Esophagus muscularis mucosa (tissue), 4 donors: ENCODE measurements around the gene L1CAM. TPM values are rescaled to one million over a fixed set of nuclear protein-coding genes. Genes with fewer than 3 reads are reported as not detected.

Source experiments
- DNase-seq: peaks from one replicate; pipeline ENCODE4 v3.0.0-alpha.2; 2017; ENCODE audit errors: extremely low spot score
- H3K27ac ChIP-seq, 4 donors: fragments of 200-600 bp; sonication (generic); replicated peaks in 1 of 4; 1 replicate in 3 of 4; 2 replicates in 1 of 4; pipeline ENCODE4 v1.5.1; 2016 to 2019; ENCODE audit warnings: mild to moderate bottlenecking in 1 of 4
- H3K27me3 ChIP-seq, 4 donors: fragments of 200-600 bp; sonication (generic); one replicate each; pipeline versions ENCODE4 v1.5.1 to v1.6.0; 2016 to 2019
- H3K36me3 ChIP-seq, 4 donors: fragments of 200-600 bp; sonication (generic); one replicate each; pipeline ENCODE4 v1.5.1; 2016 to 2019
- H3K4me1 ChIP-seq, 4 donors: fragments of 200-600 bp; sonication (generic); one replicate each; pipeline ENCODE4 v1.5.1; 2016 to 2019
- H3K4me3 ChIP-seq, 4 donors: fragments of 200-600 bp; sonication (generic); 1 replicate in 2 of 4; 2 replicates in 2 of 4; pipeline ENCODE4 v1.5.1; 2016 to 2019; ENCODE audit warnings: mild to moderate bottlenecking in 4 of 4, moderate library complexity in 1 of 4
- H3K9me3 ChIP-seq, 4 donors: fragments of 200-600 bp; sonication (generic); 1 replicate in 3 of 4; 2 replicates in 1 of 4; pipeline ENCODE4 v1.5.1; 2016 to 2019
- EP300 ChIP-seq: sonication (generic); formaldehyde crosslinking; IDR thresholded peaks from one replicate; pipeline ENCODE4 v1.6.1; 2017; ENCODE audit warnings: antibody characterized with exemption
- POLR2A ChIP-seq: fragments of 450-650 bp; IDR thresholded peaks from one replicate; pipeline ENCODE4 v1.6.1; 2017; ENCODE audit warnings: antibody characterized with exemption, moderate library complexity, mild to moderate bottlenecking, low read depth
- POLR2AphosphoS5 ChIP-seq, 2 donors: sonication (generic); formaldehyde crosslinking; IDR thresholded peaks; one replicate each; pipeline ENCODE4 v1.6.1; 2017; ENCODE audit warnings: antibody characterized with exemption in 2 of 2
- WGBS: methylation state at CpG from one replicate; pipeline ENCODE4 v1.1.5; 2018; 5-methylcytosine and 5-hydroxymethylcytosine counted together
- intact Hi-C: fragments of 100-400 bp; cut with DNase I; formaldehyde crosslinking; loops from one replicate; pipeline ENCODE4 v1.15.1; 2023
- total RNA-seq, 4 donors: library from RNA; depleted of rRNA; stranded (reverse); fragments of >200 nt; gene quantifications; one replicate each; pipeline versions ENCODE4 v1.1.0 to v1.2.1, GENCODE V29; 2016
- TF ChIP-seq, protein P1 (sequence below), 3 experiments: fragments of 200-600 bp in 2 of 3; fragments of 450-650 bp in 1 of 3; sonication (generic) in 2 of 3; IDR thresholded peaks; one replicate each; pipeline ENCODE4 v1.5.1; 2017 to 2019; ENCODE audit warnings: antibody characterized with exemption in 3 of 3, mild to moderate bottlenecking in 2 of 3, moderate library complexity in 1 of 3

L1CAM gene
- total RNA-seq, 4 donors from 2014 or later = 22.4 to 47.9 (median 30.0) TPM

GRCh38 chrX:153875391-153876111, 10.4 kb downstream of the L1CAM start:
- H3K27me3 ChIP-seq = peaks cover 0 to 56% (median 7%) of the 10 kb centered on the region in 4 donors
- no peak overlapping the region for H3K27ac ChIP-seq
- no peaks in the 10 kb centered on the region for H3K36me3 ChIP-seq
- TF ChIP-seq POLR2AphosphoS5 (IDR thresholded peaks at IDR 0.05) (peak in 1 of 2 donors; percentile 29), EP300 (no peak)
- H3K4me3 ChIP-seq = no peak overlapping the region
- no peaks in the 10 kb centered on the region for H3K4me1 ChIP-seq
- intact Hi-C loops = no loop called here
- no peak for DNase-seq
- WGBS = 12% methylated on average over 37 of the region's 42 CpGs
- no peaks in the 10 kb centered on the region for H3K9me3 ChIP-seq

GRCh38 chrX:153874366-153875125, 11.4 kb downstream of the L1CAM start:
- WGBS = 79% methylated on average over 13 of the region's 13 CpGs
- Histone ChIP-seq H3K36me3 (no peaks in the 10 kb centered on the region), H3K9me3 (no peaks in the 10 kb centered on the region), H3K4me1 (no peaks in the 10 kb centered on the region), H3K27ac (no peak overlapping the region), H3K4me3 (no peak overlapping the region), H3K27me3 (peaks cover 0 to 50% (median 6%) of the 10 kb centered on the region in 4 donors)
- TF ChIP-seq POLR2A (no peak), POLR2AphosphoS5 (IDR thresholded peaks at IDR 0.05) (no peak), EP300 (no peak)
- TF ChIP-seq, protein P1, sequence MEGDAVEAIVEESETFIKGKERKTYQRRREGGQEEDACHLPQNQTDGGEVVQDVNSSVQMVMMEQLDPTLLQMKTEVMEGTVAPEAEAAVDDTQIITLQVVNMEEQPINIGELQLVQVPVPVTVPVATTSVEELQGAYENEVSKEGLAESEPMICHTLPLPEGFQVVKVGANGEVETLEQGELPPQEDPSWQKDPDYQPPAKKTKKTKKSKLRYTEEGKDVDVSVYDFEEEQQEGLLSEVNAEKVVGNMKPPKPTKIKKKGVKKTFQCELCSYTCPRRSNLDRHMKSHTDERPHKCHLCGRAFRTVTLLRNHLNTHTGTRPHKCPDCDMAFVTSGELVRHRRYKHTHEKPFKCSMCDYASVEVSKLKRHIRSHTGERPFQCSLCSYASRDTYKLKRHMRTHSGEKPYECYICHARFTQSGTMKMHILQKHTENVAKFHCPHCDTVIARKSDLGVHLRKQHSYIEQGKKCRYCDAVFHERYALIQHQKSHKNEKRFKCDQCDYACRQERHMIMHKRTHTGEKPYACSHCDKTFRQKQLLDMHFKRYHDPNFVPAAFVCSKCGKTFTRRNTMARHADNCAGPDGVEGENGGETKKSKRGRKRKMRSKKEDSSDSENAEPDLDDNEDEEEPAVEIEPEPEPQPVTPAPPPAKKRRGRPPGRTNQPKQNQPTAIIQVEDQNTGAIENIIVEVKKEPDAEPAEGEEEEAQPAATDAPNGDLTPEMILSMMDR (IDR thresholded peaks at IDR 0.05) = no peak
- intact Hi-C loops = no loop called here
- no peak for DNase-seq

DNA sequence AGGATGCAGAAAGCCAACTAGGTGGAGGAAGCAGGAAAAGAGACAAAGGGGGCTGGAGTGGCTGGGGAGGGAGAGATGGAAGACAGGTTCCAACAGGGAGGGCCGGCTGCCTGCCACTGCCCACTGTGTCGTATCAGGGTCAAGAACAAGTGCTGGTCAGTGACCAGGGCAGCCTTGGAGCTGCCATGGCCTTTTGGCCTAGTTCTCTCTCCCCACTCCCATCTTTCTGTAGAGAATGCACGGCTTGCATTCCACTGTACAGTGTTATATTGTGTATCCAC, 11.9 kb downstream of the L1CAM start:
- DNase-seq = no peak
- Histone ChIP-seq H3K27me3 (peaks cover 0 to 45% (median 4%) of the 10 kb centered on the region in 4 donors), H3K36me3 (no peaks in the 10 kb centered on the region), H3K4me1 (no peaks in the 10 kb centered on the region), H3K9me3 (no peaks in the 10 kb centered on the region), H3K27ac (no peak overlapping the region), H3K4me3 (no peak overlapping the region)
- TF ChIP-seq POLR2A = no peak
- TF ChIP-seq EP300 = no peak
- no peak for TF ChIP-seq POLR2AphosphoS5 (IDR thresholded peaks at IDR 0.05)
- TF ChIP-seq, protein P1 (IDR thresholded peaks at IDR 0.05) = no peak
- intact Hi-C loops = no loop called here
- 48% methylated on average over 3 of the region's 3 CpGs for whole genome bisulfite sequencing

DNA sequence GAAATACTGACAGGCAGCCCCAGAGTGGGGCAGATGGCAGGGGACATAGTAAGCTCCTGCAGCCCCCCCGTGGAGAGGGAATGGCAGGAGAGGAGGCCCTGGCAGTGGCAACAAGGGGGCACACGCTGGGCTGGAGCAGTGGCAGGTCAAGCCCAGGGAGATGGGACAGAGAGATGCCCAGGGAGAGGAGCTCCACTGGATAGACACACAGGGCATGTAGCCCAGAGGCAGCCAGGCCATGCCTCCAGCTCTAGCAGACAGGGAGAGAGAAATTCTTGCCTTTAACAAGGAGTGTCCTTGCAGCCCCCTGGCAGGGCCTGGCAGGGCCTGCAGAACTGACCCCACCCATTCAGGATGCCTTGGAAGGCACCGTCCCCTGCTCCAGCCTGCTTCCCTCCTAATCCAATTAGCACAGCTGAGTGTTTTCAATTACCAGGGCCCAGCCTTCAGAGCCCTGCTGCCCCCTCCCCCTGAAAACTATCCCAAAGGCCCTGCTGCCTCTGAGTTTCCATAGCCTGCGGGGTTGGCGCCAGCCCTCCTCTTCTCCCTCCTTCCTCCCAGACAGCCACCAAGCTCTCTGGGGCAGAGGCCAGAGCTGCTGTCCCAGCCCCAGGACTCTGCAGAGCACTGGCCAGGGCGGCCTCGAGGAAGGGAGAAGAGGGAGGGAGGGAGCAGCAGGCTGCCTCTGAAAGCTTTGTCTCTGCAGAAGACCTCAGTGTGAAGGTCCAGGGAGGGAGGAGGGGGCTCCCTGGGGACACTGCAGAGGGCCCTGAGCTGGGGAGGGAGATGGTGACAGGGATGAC, 12.5 kb downstream of the L1CAM start:
- no peaks in the 10 kb centered on the region for H3K36me3 ChIP-seq
- no peaks in the 10 kb centered on the region for H3K4me1 ChIP-seq
- TF ChIP-seq, protein P1 (IDR thresholded peaks at IDR 0.05) = no peak
- TF ChIP-seq EP300 = no peak
- TF ChIP-seq POLR2AphosphoS5 (IDR thresholded peaks at IDR 0.05) = no peak
- TF ChIP-seq POLR2A = no peak
- no peak overlapping the region for H3K4me3 ChIP-seq
- WGBS = 53% methylated on average over 7 of the region's 7 CpGs
- H3K27me3 ChIP-seq = peaks cover 0 to 40% (median 4%) of the 10 kb centered on the region in 4 donors
- H3K27ac ChIP-seq = no peak overlapping the region
- H3K9me3 ChIP-seq = no peaks in the 10 kb centered on the region
- DNase-seq = no peak
- intact Hi-C loops = no loop called here
